Choroid plexus epithelial cell (primary cell): Measurements from ENCODE around the gene LMAN2L.

ENCODE experiments used
- DNase-seq: peaks from one replicate; pipeline ENCODE4 v3.0.0-alpha.2; 2010; ENCODE audit warnings: low read depth
- H3K4me3 ChIP-seq: 2 replicates; pipeline ENCODE4 v1.5.1; 2011; ENCODE audit warnings: low read depth, mild to moderate bottlenecking, control low read depth, low read length, moderate library complexity
- TF ChIP-seq, protein P1 (sequence below): conservative IDR thresholded peaks from 2 replicates; pipeline ENCODE4 v1.5.1; 2011; ENCODE audit warnings: low read depth, mild to moderate bottlenecking, control low read depth, inconsistent platforms, low read length, moderate library complexity

The LMAN2L gene

GRCh38 chr2:96693286-96694200 lies 46.3 kb downstream of the LMAN2L start:
- DNase-seq: no peak
- TF ChIP-seq, protein P1, sequence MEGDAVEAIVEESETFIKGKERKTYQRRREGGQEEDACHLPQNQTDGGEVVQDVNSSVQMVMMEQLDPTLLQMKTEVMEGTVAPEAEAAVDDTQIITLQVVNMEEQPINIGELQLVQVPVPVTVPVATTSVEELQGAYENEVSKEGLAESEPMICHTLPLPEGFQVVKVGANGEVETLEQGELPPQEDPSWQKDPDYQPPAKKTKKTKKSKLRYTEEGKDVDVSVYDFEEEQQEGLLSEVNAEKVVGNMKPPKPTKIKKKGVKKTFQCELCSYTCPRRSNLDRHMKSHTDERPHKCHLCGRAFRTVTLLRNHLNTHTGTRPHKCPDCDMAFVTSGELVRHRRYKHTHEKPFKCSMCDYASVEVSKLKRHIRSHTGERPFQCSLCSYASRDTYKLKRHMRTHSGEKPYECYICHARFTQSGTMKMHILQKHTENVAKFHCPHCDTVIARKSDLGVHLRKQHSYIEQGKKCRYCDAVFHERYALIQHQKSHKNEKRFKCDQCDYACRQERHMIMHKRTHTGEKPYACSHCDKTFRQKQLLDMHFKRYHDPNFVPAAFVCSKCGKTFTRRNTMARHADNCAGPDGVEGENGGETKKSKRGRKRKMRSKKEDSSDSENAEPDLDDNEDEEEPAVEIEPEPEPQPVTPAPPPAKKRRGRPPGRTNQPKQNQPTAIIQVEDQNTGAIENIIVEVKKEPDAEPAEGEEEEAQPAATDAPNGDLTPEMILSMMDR: no peak
- H3K4me3 ChIP-seq: no peak overlapping the region

GRCh38 chr2:96692094-96692971 lies 47.5 kb downstream of the LMAN2L start:
- no peak overlapping the region for H3K4me3 ChIP-seq
- TF ChIP-seq, protein P1: no peak
- no peak for DNase-seq

DNA sequence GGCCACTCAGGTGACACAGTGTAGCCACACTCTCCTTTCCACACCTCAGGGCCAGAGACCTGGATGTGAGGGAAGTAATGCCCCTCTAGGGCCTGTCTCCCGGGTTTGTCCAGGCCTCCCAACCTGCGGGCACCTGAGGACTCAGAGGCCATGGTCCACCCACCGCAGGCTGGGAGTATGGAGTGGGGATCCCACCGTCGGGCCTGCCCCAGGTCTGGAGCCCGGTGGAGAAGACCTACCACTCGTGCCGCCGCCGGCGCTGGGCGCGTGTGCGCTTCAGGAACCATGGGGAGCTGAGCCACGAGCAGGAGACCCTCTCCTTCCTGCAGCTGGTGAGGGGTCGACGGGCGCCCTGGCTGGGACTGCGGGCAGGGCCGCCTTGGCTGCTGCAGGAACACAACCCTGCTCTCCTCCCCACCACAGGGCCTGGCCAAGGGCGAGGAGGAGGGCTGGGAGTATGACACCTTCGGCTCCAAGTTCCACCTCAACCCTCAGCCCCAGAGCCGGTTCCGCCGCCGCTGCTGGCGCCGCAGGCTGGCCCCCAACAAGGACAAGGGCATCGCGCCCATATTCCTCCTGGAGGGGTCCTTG lies 48.7 kb downstream of the LMAN2L start:
- TF ChIP-seq, protein P1: no peak
- DNase-seq: no peak
- no peak overlapping the region for H3K4me3 ChIP-seq

- no peak for DNase-seq
- TF ChIP-seq, protein P1: no peak
- H3K4me3 ChIP-seq: no peak overlapping the region
These were observed 49.4 kb downstream of the LMAN2L start for GRCh38 chr2:96690306-96691021.

GRCh38 chr2:96689431-96689991 lies 50.4 kb downstream of the LMAN2L start:
- DNase-seq: no peak
- TF ChIP-seq, protein P1: no peak
- H3K4me3 ChIP-seq: no peak overlapping the region
